ENCODE data around the gene CACNG3.
A peak's percentile ranks its signal among the peaks of the same experiment; 100 is the strongest.
"Not testable (repeated sequence)": the region's sequence is repeated elsewhere in the genome, so short reads cannot be mapped to it uniquely, and the experiment has no call there.

The CACNG3 gene

DNA sequence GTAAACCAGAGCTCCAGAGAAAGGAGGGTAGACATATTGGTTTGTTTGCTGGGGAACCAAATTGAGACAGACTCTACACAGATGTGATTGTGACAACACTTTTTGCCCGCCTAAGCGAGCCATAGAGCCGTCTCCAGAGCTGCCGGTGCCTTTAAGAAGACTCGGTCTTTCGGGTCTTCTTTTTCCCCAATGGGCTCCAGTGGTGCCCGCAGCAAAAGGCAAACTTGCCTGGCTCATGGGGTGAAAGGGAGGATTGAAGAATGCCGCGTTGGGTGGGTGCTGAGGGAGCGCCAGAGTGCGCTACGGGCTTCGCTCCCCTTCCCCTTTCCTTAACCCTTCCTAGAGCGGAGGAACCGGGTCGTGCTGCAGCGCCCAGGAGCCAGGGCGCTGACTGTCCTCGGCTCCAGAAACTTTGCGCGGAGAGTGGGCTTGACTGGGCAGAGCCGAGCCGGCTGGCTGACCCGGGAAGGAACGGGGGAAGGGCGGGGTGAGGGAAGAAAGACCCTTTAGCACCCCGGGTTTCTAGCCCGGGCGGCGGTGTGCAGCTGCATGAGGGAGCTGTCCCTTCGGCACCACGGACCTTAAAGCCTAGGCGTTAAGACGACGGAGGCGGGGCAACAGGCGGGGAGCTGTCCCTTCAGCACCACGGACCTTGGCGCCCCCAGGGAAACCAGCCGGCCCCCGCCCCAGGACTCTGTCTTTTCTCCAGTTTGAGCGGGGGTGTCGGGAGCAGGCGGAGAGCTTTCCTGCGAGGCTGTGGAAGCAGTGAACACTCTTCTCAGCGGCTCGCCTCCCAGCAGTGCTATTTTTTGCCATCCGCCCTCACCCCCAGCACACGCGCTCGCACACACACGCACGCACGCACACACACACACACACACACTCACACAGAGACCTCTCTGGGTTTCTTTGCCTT lies at the start of gene CACNG3:
Gene CACNG3 (plus strand): TSS at position 880 of the 916 bp plus-strand sequence. CDS start 420 bp downstream, outside the sequence.
- DNase-seq (ENCODE audit: low spot score): peak; percentile 41

DNA sequence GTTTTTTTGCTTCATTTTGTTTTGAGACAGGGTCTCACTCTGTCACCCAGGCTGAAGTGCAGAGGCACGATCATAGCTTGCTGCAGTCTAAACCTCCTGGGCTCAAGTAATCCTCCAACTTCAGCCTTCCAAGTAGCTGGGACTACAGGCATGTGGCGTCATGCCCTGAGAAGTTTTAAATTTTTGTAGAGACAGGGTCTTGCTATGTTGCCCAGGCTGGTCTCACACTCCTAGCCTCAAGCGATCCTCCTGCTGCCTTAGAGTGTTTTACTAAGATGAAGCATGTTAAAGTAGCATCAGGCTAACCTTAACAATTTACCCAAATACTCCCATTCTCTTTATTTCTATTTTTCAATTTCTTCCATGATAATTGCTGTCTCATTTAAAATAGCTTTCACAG lies 49.2 kb upstream of the CACNG3 start:
- no peak for DNase-seq (ENCODE audit: low spot score)

- no peak for DNase-seq (ENCODE audit: low spot score)
Measured at GRCh38 chr16:24208710-24209109, 47.4 kb upstream of the CACNG3 start.

DNA sequence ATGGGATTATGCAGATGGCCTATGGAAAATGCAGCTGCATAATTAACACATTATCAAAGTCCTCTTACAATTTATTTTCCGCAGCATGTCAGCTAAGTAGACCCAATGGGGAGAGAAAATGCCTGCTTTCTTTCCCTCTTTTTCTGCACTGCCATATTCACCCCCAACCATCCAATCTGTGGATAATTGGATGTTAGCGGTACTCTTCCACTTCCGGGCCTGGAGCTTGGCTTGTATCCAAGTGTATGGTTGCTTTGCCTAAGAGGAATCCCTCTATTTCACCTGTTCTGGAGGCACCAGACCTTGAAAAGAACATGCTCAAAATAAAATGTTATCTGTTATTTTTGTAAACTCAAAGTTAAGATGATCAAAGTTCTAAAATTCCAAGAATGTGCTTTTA lies 41.1 kb upstream of the CACNG3 start:
- DNase-seq (ENCODE audit: low spot score): no peak

DNA sequence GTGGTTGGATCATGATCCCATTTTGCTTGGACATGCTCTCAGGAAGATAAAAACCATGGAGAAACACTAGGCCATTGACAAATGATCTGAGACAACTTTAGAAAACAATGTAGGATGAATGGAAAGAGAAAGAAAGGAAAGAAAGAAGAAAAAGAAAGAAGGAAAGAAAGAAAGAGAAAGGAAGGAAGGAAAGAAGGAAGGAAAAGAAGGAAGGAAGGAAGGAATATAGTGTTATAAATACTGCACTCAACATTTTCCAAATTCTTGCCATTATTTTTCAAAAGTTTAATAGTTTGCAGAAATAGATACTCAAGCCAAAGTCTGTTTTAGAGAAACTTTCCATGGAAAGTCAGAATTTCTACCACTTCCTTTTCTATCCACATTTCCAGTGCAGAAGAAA lies 39.2 kb upstream of the CACNG3 start:
- no peak for DNase-seq (ENCODE audit: low spot score)

DNA sequence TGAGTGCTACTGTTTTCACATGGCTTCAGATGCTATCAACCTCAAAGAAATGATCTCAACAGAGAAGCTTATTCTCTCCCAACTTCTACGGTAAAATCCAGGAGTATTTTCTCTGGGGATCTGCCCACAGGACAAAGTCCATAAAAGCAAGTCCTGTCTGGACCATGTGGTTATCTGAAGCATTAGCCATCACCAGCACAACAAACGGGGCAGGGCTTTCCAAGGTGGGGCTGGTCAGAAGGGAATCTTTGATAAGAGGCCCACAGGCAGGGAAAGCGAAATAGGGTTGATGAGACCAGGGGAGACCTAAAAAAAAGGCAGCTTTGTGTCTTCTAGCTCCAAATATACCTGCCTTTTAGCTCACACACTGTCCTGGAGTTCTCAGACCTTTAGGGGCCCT lies 38.7 kb upstream of the CACNG3 start:
- DNase-seq (ENCODE audit: low spot score): no peak

DNA sequence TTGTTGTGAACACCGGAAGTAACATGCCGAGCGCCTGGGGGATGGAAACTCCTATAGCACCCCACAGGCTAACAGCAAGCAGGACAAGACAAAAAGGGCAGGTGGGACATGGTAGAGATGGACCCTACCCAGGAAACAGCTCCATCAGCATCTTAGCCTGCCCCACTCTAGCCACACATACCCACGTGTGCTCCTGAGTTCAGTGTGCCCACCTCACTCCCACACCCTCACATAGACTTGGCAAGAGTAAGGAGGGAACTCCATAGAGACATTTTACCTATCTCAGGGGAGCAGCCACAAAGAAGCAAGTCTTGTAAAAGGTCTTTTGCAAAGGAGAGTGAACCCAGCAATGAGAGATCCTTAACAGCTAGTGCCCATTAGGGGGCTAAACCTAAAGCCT lies 37.8 kb upstream of the CACNG3 start:
- DNase-seq (ENCODE audit: low spot score): no peak

DNA sequence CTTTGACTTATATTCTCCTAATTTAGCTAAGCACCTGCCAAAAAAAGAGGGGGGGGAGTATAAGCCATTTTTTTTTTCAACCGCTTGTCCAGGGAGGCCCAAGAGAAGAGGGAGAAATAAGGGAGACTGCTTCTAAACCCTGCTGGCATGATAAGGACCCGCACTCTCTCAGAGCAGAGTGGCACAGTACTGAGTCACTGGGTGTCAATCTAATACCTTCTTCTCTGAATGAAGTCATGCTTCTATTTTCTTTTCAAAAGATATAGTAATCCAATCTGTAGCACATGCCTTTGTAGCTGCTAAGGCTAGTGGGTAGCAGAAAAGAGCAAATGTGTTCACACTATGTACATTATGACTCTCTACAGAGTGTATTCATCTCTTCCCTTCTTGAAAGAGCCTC lies 34.9 kb upstream of the CACNG3 start:
- no peak for DNase-seq (ENCODE audit: low spot score)

DNA sequence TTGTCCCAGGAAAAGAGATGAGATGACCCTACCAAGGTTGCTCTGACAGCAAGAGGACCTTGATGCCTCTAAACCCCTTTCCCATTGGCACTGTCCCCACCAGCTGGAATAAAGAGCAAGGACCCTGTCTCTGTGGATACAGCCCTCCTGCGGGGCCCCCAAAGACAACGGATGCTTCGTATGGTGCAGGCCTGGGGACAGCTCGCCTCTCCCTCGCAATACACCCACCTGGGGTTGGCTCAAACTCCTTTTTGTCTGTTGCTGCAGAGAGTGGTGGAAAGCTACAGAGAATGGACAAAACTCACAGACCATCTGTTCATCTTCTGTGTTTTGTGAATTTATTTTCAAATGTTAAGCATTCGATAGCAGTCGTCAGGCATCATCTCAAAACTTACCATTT lies 27.6 kb upstream of the CACNG3 start:
- no peak for DNase-seq (ENCODE audit: low spot score)

- no peak for DNase-seq (ENCODE audit: low spot score)
Measured at GRCh38 chr16:24232936-24233335, 23.2 kb upstream of the CACNG3 start.

DNA sequence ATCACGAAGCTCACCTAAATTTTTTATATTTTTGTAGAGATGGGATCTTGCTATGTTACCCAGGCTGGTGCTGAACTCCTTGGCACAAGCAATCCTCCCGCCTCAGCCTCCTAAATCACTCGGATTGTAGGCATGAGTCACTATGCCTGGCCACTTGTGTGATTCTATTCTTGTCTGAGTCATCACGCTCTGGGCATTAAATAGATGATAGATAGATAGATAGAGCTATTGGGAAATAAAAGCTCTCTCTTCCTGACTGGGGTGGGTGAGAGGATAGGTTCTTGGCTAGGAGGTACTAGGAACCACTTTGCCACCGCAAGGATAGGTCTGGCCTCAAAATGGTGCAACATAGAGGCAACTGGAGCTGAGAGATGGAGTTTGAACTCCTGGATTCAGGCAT lies 21.4 kb upstream of the CACNG3 start:
- no peak for DNase-seq (ENCODE audit: low spot score)

DNA sequence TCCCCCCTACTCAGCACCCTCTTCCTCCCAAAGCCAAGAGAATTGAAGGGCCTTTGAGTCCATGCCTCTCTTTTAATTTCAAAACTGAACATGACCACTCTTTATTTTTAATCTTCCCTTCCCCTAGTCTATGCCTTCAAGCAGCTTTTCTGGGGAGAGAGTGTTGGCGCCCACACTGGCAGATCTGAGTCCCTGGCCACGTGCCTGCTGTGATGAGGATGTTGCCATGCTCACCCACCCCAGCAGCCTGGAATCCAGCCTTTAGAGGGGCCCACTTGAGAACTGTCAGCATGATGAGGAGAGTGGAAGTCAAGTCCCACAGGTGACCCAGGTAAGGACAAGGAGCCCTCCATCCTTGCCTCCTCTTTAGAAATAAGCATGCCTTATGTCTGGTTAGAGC lies 20.3 kb upstream of the CACNG3 start:
- no peak for DNase-seq (ENCODE audit: low spot score)

GRCh38 chr16:24238846-24239245 lies 17.3 kb upstream of the CACNG3 start:
- not testable (repeated sequence) for DNase-seq (ENCODE audit: low spot score)

DNA sequence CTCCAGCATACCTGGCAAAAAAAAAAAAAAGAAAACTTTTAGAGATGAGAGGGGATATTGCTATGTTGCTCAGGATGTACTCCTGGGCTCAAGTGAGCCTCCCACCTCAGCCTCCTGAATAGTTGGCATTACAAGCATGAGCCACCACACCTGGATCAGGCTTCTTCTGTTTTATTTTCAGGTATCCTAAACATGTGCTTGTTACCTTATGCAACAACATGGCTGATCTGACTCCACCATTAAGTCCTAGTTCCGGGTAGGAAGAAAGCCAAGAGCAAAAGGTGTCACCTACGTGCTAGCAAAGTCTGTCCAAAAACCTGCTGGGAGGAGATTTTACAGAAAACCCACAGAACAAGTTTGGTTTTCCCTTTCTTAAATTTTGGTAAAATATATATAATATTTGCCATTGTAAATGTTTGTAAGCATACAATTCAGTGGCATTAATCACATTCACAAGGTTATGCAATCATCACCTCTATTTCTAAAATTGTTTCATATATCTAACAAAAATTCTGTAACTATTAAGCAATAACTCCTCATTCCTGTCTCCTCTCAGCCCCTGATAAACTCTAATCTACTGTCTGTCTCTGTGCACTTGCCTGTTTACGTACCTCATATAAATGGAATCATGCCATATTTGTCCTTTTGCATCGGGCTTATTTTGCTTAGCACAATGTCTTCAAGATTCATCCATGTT lies 9.1 kb upstream of the CACNG3 start:
- no peak for DNase-seq (ENCODE audit: low spot score)

GRCh38 chr16:24253192-24253591 lies 2.9 kb upstream of the CACNG3 start:
- DNase-seq (ENCODE audit: low spot score): peak; percentile 66

DNA sequence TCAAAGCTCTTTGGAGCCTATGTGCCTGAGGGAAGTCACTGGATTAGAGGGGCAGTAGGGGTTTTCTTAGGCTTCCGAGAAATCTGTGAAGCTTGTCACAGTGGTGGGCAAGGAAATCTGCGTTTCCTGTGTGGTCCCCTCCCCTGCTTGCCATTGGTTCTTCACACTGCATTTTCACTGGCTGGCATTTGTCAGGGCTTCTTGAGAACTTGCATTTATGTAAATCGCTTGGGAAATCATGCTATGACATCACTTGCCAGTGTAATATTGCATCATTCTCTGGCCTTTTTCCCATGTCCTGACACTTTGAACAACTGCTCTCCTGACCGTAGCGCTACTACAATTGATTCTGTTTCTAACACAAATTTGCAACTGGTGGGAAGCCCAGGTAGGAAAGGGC lies 1.8 kb downstream of the CACNG3 start:
- no peak for DNase-seq (ENCODE audit: low spot score)

GRCh38 chr16:24258791-24259190 lies 2.7 kb downstream of the CACNG3 start:
- DNase-seq (ENCODE audit: low spot score): no peak

- DNase-seq (ENCODE audit: low spot score): no peak
Measured at GRCh38 chr16:24262816-24263215, 6.7 kb downstream of the CACNG3 start.

DNA sequence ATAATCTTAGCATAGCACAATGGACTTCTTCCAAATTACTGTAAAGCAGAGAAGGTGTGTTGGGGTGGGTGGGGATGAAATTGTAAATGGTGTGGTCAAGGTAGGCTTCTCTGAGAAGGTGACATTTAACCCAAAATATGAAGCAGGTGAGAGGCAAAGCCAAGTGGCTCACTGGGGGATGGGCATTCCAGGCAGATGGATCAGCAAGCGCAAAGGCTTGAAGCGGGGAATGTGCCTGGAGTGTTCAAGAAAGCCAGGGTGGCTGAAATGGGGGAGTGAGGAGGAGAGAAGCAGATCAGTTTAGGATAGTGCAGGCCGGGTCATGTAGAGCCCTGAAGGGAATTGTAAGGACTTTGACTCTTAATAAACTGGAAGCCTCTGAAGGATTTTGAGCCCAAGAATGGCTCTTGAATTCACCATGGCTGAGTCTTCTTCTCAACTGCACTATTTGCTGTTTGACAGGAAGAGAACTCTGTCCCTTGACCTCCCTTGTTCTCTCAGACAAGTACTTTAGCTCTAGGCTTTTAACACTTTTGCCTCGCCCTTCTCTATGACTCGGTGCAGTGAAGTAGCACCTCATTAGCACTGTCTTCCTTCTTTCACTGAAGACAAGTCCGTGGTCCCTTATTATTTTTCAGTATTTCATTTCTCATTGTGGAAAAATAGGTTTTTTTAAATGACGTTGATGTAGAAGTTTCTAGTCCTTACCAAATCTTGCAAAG lies 14.7 kb downstream of the CACNG3 start:
- DNase-seq (ENCODE audit: low spot score): no peak

GRCh38 chr16:24272379-24272778 lies 16.2 kb downstream of the CACNG3 start:
- DNase-seq (ENCODE audit: low spot score): no peak

- DNase-seq (ENCODE audit: low spot score): no peak
Measured at GRCh38 chr16:24273508-24274182, 17.5 kb downstream of the CACNG3 start.

DNA sequence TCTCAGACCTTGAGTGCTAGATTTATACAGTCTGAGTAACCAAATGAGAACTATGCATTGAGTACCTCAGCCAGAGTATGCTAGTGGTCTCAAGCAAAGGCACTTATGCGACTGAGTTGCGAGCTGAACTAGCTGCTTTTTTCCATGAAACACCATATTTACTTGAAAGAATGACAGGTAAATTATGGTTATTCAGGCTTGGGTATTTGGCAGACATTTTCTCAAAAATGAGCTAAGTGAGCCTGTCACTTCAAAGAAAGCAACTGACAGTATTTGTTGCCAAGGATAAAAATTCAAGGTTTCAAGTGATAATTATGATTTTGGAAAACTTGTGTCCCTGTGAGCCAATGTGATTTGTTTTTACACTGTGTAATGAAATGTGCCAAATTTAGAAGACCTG lies 19.3 kb downstream of the CACNG3 start:
- no peak for DNase-seq (ENCODE audit: low spot score)

Data from HuH-7 (cell line).